K562 (cell line): ENCODE data around the gene OSBP2.

Experiments used
- ARNT ChIP-seq, 2 experiments: fragments of 450-650 bp; IDR thresholded peaks; 2 replicates each; pipeline ENCODE4 v1.6.1; 2016; ENCODE audit warnings: mild to moderate bottlenecking in 1 of 2
- CTCF ChIP-seq, 3 experiments: IDR thresholded peaks in 2 of 3; conservative IDR thresholded peaks in 1 of 3; 2 replicates each; pipeline ENCODE4 v1.5.1; 2011 to 2012; ENCODE audit warnings: low read length in 3 of 3, mild to moderate bottlenecking in 3 of 3, control low read depth in 2 of 3, improper control_type of control experiment in 1 of 3, inconsistent platforms in 1 of 3, low read depth in 1 of 3, mixed read lengths in 1 of 3, moderate library complexity in 1 of 3; ENCODE audit not compliant: insufficient read depth in 2 of 3
- FOXP4 ChIP-seq: sonication (generic); formaldehyde crosslinking; IDR thresholded peaks from 2 replicates; pipeline ENCODE4 v1.8.0; 2022; ENCODE audit warnings: mild to moderate bottlenecking, missing genetic modification reagents, borderline replicate concordance
- GABPA ChIP-seq: fragments of 200-800 bp; sonication (Bioruptor generic); conservative IDR thresholded peaks from 2 replicates; pipeline ENCODE4 v1.6.1; 2016; ENCODE audit warnings: low read depth, missing genetic modification characterization, missing compliant biosample characterization
- HCFC1 ChIP-seq: IDR thresholded peaks from 2 replicates; pipeline ENCODE4 v1.6.1; 2012; ENCODE audit warnings: low read depth, low read length, improper control_type of control experiment
- MXI1 ChIP-seq: IDR thresholded peaks from 2 replicates; pipeline ENCODE4 v1.6.1; 2011; ENCODE audit warnings: low read depth, mild to moderate bottlenecking, improper control_type of control experiment, low read length
- ZBTB17 ChIP-seq: fragments of 450-650 bp; formaldehyde crosslinking; IDR thresholded peaks from 2 replicates; pipeline ENCODE4 v1.4.0; 2020; ENCODE audit warnings: mild to moderate bottlenecking
- ZBTB49 ChIP-seq: sonication (generic); formaldehyde crosslinking; IDR thresholded peaks from 2 replicates; pipeline ENCODE4 v1.8.0; 2022; ENCODE audit warnings: missing genetic modification reagents, mild to moderate bottlenecking, borderline replicate concordance
- ZNF274 ChIP-seq: IDR thresholded peaks from 2 replicates; pipeline ENCODE4 v1.6.1; 2011; ENCODE audit warnings: low read depth, mild to moderate bottlenecking, low read length, moderate library complexity, borderline replicate concordance
- ZNF740 ChIP-seq, 3 experiments: fragments of 200-800 bp in 1 of 3; sonication (Bioruptor generic) in 1 of 3; sonication (generic) in 1 of 3; formaldehyde crosslinking in 1 of 3; IDR thresholded peaks; 2 replicates each; pipeline versions ENCODE4 v1.6.1 to v1.8.0; 2016 to 2022; ENCODE audit warnings: mild to moderate bottlenecking in 2 of 3, missing compliant biosample characterization in 2 of 3, missing genetic modification characterization in 2 of 3, missing genetic modification reagents in 1 of 3
- TF ChIP-seq, protein P1 (sequence below): fragments of 250-450 bp; sonication (Bioruptor Pico); IDR thresholded peaks from 2 replicates; pipeline ENCODE4 v1.5.0; 2021

DNA sequence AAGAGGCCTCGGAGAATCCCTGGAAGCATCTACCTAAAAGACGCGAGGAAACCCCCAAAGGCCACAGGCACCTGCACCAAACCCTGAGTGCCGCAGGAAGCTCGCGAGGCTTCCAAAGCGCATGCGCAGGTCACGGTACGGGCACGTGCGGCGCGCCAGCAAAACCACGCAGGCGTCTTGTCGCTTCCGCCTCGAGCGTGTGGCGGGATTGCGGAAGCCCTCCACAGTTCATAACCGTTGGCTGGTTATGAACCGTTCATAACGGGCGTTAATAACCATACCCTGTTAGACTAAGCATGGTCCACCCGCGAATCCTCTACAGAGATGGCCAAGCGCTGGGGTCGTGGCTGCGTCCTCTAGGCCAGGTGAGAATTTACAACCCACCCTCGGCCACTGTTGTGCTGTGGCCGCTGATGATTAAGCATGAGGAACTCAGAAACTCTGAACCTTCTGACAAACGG lies 227.5 kb downstream of the OSBP2 start:
- TF ChIP-seq MXI1 (no peak), CTCF (IDR thresholded peaks at IDR 0.05 in 2 of 3, conservative IDR thresholded peaks at IDR 0.05 in 1 of 3; ENCODE audit: insufficient read depth in 2 of 3, low read depth in 1 of 3, low read length in 3 of 3) (no peak), ZNF740 (CRISPR knock-in tag; IDR thresholded peaks at IDR 0.05) (no peak), ZNF740 (tag; IDR thresholded peaks at IDR 0.05) (no peak), HCFC1 (no peak), GABPA (tag) (no peak), FOXP4 (no peak), ZNF274 (no peak), ZBTB17 (no peak), ZBTB49 (CRISPR knock-in tag) (no peak), ARNT (IDR thresholded peaks at IDR 0.05) (no peak)
- TF ChIP-seq, protein P1, sequence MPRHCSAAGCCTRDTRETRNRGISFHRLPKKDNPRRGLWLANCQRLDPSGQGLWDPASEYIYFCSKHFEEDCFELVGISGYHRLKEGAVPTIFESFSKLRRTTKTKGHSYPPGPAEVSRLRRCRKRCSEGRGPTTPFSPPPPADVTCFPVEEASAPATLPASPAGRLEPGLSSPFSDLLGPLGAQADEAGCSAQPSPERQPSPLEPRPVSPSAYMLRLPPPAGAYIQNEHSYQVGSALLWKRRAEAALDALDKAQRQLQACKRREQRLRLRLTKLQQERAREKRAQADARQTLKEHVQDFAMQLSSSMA (CRISPR knock-in tag), result no peak
